Fibroblast of pulmonary artery (primary cell): ENCODE results near the gene GPR161.

Source experiments
- DNase-seq: peaks from one replicate; pipeline ENCODE4 v3.0.0-alpha.2; 2010; ENCODE audit warnings: low read depth
- H3K4me3 ChIP-seq: replicated peaks from 2 replicates; pipeline ENCODE4 v1.5.1; 2011; ENCODE audit warnings: low read depth, mild to moderate bottlenecking, control low read depth, low read length, moderate library complexity
- TF ChIP-seq, protein P1 (sequence below): IDR thresholded peaks from 2 replicates; pipeline ENCODE4 v1.5.1; 2011; ENCODE audit warnings: mild to moderate bottlenecking, control low read depth, low read length, inconsistent platforms; ENCODE audit errors: missing control alignments

Gene GPR161

DNA sequence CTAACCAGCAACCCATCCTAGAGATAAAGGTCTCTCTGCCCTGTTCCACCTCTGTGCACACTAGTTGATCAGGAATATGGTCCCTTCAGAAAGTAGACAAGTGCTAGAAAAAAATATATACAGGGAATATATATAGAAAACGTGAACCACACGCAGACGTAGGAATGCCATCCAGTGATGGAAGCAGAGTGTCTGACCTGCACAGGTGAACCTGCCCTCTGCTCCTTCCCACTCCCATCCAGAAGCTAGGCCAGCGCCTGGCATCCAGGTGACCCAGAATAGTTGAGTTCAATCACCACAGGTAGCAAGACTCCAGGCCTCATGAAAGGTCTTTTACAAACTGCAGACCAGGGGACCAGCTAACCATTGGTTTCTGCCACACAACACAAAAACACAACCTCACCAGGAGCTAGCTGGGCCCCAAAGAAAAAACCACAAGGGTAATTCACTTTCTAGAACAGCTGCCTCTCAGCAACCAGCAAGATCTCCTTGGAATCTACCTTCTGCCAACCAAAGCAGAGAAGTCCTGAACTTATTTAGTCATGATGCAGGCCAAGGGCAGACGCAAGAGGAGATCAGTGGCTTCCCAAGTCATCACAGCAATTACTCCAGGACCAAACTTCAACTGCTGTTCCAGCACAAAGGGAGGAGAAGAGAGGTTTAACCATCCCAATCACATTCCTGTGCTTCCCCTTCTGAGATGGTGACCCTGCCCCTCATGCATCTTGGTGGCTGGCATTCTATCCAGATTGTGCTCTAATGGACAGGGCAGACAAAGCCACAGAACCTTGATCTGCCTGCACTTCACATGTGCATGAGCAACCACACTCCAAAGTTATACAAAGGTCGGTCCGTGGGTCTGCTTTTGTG is 53.0 kb downstream of the GPR161 start:
- no peak overlapping the region for H3K4me3 ChIP-seq
- DNase-seq, result no peak
- TF ChIP-seq, protein P1, sequence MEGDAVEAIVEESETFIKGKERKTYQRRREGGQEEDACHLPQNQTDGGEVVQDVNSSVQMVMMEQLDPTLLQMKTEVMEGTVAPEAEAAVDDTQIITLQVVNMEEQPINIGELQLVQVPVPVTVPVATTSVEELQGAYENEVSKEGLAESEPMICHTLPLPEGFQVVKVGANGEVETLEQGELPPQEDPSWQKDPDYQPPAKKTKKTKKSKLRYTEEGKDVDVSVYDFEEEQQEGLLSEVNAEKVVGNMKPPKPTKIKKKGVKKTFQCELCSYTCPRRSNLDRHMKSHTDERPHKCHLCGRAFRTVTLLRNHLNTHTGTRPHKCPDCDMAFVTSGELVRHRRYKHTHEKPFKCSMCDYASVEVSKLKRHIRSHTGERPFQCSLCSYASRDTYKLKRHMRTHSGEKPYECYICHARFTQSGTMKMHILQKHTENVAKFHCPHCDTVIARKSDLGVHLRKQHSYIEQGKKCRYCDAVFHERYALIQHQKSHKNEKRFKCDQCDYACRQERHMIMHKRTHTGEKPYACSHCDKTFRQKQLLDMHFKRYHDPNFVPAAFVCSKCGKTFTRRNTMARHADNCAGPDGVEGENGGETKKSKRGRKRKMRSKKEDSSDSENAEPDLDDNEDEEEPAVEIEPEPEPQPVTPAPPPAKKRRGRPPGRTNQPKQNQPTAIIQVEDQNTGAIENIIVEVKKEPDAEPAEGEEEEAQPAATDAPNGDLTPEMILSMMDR, result no peak

DNA sequence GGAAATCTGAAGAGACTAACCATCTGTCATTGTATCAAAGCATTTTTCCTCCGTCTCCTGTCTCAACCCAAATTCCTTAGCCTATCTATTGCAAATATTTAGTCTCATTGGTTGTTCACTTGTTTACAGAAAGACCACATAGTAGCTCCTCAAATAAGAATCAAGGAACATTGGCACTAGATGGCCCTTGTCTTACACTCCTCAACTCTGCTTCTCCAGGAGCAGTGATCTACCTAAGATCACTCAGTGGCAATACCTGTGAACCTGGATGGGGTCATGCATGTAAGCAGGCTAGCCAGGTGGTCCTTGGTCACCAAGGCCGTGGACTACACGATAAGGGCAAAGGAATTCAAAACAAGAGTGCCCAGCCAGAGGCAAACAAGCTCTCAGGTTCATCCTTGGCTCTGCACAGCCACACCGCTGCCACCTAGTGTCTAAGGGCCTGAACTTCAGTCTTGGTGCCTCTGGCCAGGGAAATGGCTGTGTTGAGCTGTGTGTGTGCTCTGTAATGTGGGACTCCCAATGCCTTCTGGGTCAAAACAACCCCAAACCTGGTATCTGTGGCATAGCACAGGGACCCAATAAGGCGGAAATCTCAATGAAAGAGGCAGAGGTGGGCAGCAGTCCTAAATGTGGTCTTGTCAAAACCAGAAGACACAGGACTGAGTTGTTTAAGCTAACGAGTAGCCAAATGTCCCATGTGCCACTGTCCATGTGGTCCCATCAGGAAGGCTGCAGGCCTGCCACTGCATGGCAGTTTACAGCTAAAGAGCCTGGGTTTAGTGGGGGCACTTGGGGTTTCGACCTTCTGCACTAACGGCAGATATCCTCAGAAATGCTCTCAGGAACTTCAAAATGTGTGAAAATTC is 54.5 kb downstream of the GPR161 start:
- peak; percentile 88 for DNase-seq
- TF ChIP-seq, protein P1, result peak; percentile 100

DNA sequence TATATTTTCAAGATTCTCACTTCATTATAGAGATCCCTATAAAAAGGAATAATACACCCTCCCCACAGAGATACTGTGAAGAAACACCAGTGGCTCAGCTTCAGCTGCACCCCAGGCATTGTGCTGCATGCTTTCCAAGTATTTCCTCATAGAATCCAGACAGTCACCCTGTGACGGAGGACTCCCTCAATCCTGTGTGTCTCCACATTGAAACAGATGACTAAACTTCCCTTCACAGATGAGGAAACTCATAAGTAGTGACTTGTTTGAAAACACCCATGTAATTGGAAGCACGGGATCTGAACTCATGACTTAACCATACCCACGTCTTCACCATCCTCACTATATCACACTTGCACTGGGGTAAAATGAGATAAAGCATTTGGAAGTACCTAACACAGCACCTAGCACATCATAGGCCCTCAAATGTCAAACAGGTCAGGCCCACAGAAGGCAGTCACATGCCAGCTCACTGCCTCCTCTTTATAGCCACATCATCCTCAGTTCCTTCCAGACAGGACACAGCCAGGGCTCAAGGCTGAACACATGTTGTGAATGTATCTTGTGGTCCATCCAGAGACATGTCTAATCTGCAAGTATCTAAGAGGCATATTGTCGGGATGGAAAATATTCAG is 55.2 kb downstream of the GPR161 start:
- no peak overlapping the region for H3K4me3 ChIP-seq
- DNase-seq, result peak; percentile 95
- TF ChIP-seq, protein P1, result no peak

More for the DNA sequence above, 54.5 kb downstream of the GPR161 start:
- no peak overlapping the region for H3K4me3 ChIP-seq

DNA sequence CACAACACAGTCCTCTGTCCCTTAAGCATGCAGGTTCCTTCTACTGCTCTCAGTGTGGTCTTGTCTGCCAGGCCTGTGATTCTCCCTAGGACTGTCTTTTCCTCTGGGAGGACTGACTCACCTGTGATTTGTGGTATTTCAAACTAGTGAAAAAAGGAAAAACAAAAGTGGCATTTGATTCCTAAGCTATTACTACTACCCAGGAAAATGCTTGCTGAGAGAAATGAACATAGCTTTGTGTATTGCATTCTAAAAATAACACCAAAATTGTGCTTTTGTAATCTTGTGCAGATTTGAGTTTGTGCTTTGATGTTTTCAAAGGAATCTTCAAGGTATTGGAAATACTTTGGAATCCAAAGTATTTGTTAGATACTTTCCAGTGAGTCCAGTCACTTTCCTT is 57.0 kb downstream of the GPR161 start:
- DNase-seq, result peak; percentile 27
- H3K4me3 ChIP-seq, result no peak overlapping the region
- TF ChIP-seq, protein P1, result no peak

DNA sequence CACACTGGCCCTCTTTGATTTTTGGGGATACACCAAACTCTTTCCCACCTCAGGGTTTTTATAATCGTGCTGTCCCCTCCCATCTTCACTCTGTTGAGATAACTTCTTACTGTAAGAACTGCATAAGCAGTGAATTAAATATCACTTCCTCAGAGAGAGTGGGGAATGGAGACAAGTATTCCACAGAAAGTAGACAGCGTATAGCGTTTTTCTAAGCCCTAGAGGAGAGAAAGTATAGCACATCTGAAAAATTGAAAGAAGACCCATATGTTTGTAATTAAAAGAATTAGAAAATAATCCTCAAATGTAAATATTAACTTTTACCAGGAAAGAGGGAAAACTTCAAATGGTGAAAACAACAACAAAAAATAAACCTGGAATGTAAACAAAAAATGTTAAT is 67.3 kb downstream of the GPR161 start:
- DNase-seq, result no peak
- TF ChIP-seq, protein P1, result peak; percentile 2
- H3K4me3 ChIP-seq, result no peak overlapping the region

DNA sequence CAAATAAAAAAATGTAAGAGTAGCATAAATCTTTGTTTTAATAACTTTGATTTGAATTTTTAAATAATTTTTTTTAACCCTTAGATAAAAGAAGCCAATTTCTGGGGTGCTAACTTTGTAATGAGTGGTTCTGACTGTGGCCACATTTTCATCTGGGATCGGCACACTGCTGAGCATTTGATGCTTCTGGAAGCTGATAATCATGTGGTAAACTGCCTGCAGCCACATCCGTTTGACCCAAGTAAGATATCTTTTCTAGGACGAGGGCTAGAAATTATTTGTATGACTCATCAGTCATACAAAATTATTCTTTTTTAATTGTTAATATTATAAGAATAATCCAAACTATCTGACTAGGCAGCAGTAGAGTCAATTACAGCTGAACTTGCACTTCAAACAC is 71.2 kb downstream of the GPR161 start:
- DNase-seq, result no peak
- H3K4me3 ChIP-seq, result no peak overlapping the region
- TF ChIP-seq, protein P1, result no peak
